CD8-positive, alpha-beta memory T cell (primary cell): ENCODE data around the gene DNAAF1. TPM values are rescaled to one million over a fixed set of nuclear protein-coding genes. Genes with fewer than 3 reads are reported as not detected.

Experiments
- CTCF ChIA-PET: fragments of 350-600 bp; sonication (Branson Sonifier 250); formaldehyde crosslinking; loops from one replicate; lab custom pipeline; 2021; ENCODE audit warnings: antibody characterized with exemption; lab: Charles Lee
- POLR2A ChIA-PET: fragments of 350-600 bp; sonication (Branson Sonifier 250); formaldehyde crosslinking; loops from one replicate; lab custom pipeline; 2021; ENCODE audit warnings: antibody characterized with exemption; lab: Charles Lee
- DNase-seq, 5 donors: peaks; one replicate each; pipeline versions ENCODE4 v3.0.0 to v3.0.0-alpha.2; 2020 to 2022; ENCODE audit warnings: mixed read lengths in 1 of 5
- H3K27ac ChIP-seq: one replicate; pipeline ENCODE4 v1.7.0; 2013; ENCODE audit warnings: low read depth, mild to moderate bottlenecking, low read length, moderate library complexity
- H3K27me3 ChIP-seq: 2 replicates; pipeline ENCODE4 v1.7.0; 2013; ENCODE audit warnings: low read length, mild to moderate bottlenecking; ENCODE audit not compliant: insufficient read depth, poor library complexity, severe bottlenecking
- H3K36me3 ChIP-seq: 2 replicates; pipeline ENCODE4 v1.7.0; 2013; ENCODE audit warnings: mild to moderate bottlenecking, low read length, moderate library complexity; ENCODE audit not compliant: insufficient read depth
- H3K4me1 ChIP-seq: 2 replicates; pipeline ENCODE4 v1.7.0; 2013; ENCODE audit warnings: mild to moderate bottlenecking, low read length, moderate library complexity; ENCODE audit not compliant: insufficient read depth
- H3K4me3 ChIP-seq: 2 replicates; pipeline ENCODE4 v1.7.0; 2013; ENCODE audit warnings: mild to moderate bottlenecking, low read length
- H3K9me3 ChIP-seq: 2 replicates; pipeline ENCODE4 v1.7.0; 2013; ENCODE audit warnings: mild to moderate bottlenecking, low read length
- H3K27ac Mint-ChIP-seq, 8 donors: one replicate each; pipeline ENCODE4 v1.8.0; 2020 to 2021; ENCODE audit warnings: mixed read lengths in 8 of 8, mild to moderate bottlenecking in 6 of 8, inconsistent platforms in 3 of 8, moderate library complexity in 3 of 8
- H3K27me3 Mint-ChIP-seq, 2 donors: one replicate each; pipeline ENCODE4 v1.8.0; 2020 to 2021; ENCODE audit warnings: mixed read lengths in 2 of 2, mild to moderate bottlenecking in 1 of 2, moderate library complexity in 1 of 2
- H3K36me3 Mint-ChIP-seq, 3 donors: one replicate each; pipeline ENCODE4 v1.8.0; 2020 to 2021; ENCODE audit warnings: mixed read lengths in 3 of 3, inconsistent platforms in 1 of 3, mild to moderate bottlenecking in 1 of 3
- H3K4me1 Mint-ChIP-seq, 3 donors: one replicate each; pipeline ENCODE4 v1.8.0; 2020 to 2021; ENCODE audit warnings: mixed read lengths in 3 of 3, inconsistent platforms in 1 of 3, mild to moderate bottlenecking in 1 of 3
- H3K4me3 Mint-ChIP-seq, 7 donors: one replicate each; pipeline ENCODE4 v1.8.0; 2020 to 2021; ENCODE audit warnings: mixed read lengths in 7 of 7, mild to moderate bottlenecking in 6 of 7, moderate library complexity in 4 of 7, inconsistent platforms in 2 of 7
- H3K9me3 Mint-ChIP-seq, 5 donors: one replicate each; pipeline ENCODE4 v1.8.0; 2020 to 2022; ENCODE audit warnings: mixed read lengths in 5 of 5, mild to moderate bottlenecking in 3 of 5, moderate library complexity in 2 of 5, inconsistent platforms in 1 of 5
- polyA plus RNA-seq: library from polyadenylated mRNA; unstranded; fragments of 300-500 nt; fragmentation: Illumina TruSeq; gene quantifications from one replicate; pipeline ENCODE4 v1.2.3, GENCODE V29; 2021
- total RNA-seq, 2 experiments: library from RNA; stranded (reverse); gene quantifications; one replicate each; pipeline ENCODE4 v1.2.3, GENCODE V29; 2021

The DNAAF1 gene
- total and polyA plus RNA-seq, 3 experiments from 2014 or later = 0.31 to 1.5 TPM; not detected in 1

DNA sequence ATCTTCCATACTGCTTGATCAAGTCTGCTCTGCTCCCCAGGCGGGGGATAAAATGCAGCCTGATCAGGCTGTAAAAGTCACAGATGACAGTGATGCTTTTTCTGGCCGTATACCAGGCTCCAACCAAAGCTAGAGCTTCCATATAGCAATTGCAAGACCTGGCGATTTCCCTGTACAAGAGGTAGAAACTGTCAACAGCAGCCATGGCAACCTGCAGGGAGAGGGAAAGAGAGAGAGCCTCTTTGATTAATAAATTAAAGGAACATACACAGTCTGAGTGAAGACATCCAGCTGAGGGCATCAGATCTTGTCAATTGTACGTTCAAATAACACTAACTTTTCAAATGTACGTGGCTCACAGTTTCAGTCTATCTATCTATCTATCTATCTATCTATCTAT lies 14.0 kb upstream of the DNAAF1 start:
- H3K27ac ChIP-seq = no peak overlapping the region
- DNase-seq = no peak
- Mint-ChIP-seq H3K36me3 (peaks cover 7 to 48% (median 11%) of the 10 kb centered on the region in 3 donors), H3K27ac (peak overlapping the region in 1 of 8 donors; percentile 84), H3K4me3 (no peak overlapping the region), H3K27me3 (peaks cover 0 to 1% of the 10 kb centered on the region in 2 donors), H3K4me1 (peaks cover 0 to 7% (median 2%) of the 10 kb centered on the region in 3 donors), H3K9me3 (no peaks in the 10 kb centered on the region)
- H3K36me3 ChIP-seq = peaks cover 6% of the 10 kb centered on the region
- H3K4me3 ChIP-seq = no peak overlapping the region
- H3K27me3 ChIP-seq = no peaks in the 10 kb centered on the region
- ChIA-PET CTCF (no interaction called here), POLR2A (no interaction called here)
- H3K9me3 ChIP-seq = no peaks in the 10 kb centered on the region
- no peaks in the 10 kb centered on the region for H3K4me1 ChIP-seq

DNA sequence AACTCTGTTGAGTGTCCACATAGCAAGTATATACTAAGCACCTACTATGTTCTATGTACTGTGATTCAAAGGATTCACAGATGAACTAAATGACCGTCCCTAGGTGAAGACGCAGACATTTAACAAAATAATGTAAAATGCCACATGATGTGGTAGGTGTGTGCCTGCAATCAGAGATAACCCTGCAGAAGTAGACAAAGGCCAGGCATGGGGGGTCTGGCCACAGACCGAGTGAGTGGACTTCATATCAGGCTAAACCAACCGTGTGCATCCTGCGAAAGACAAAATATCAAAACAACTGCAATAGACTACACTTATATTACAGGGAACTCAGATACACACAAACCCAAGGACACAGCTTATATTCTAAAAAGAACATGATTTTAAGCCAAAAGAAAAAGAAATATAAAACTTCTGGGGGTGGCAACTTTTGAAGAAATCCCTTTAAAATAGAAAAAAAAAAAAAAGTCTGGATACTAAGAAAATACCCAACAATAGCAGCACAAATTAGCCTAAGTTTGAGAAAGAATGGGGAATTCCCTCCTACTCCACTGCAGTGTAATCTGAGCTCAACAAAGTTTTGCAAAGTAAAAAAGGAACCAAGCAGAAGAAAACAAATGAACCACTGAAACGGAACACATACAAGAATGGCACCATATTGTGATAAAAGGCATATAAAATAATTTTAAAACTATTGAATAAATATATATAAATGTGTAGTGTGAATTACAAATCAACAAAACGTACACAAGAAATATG lies 12.4 kb upstream of the DNAAF1 start:
- Histone ChIP-seq H3K36me3 (peaks cover 6% of the 10 kb centered on the region), H3K4me1 (peaks cover 3% of the 10 kb centered on the region), H3K4me3 (no peak overlapping the region), H3K27ac (no peak overlapping the region), H3K27me3 (no peaks in the 10 kb centered on the region), H3K9me3 (no peaks in the 10 kb centered on the region)
- POLR2A ChIA-PET = no interaction called here
- H3K4me1 Mint-ChIP-seq = peaks cover 2 to 14% (median 5%) of the 10 kb centered on the region in 3 donors
- H3K36me3 Mint-ChIP-seq = peaks cover 3 to 38% (median 9%) of the 10 kb centered on the region in 3 donors
- no peaks in the 10 kb centered on the region for H3K9me3 Mint-ChIP-seq
- no peak overlapping the region for H3K27ac Mint-ChIP-seq
- no peak for DNase-seq
- no peak overlapping the region for H3K4me3 Mint-ChIP-seq
- CTCF ChIA-PET = interaction anchor here (1.6 kb wide), 1 partner anchor 16 kb away, joined by 11 read pairs; the partner anchor contains the start of gene MBTPS1
- peaks cover 0 to 1% of the 10 kb centered on the region in 2 donors for H3K27me3 Mint-ChIP-seq

DNA sequence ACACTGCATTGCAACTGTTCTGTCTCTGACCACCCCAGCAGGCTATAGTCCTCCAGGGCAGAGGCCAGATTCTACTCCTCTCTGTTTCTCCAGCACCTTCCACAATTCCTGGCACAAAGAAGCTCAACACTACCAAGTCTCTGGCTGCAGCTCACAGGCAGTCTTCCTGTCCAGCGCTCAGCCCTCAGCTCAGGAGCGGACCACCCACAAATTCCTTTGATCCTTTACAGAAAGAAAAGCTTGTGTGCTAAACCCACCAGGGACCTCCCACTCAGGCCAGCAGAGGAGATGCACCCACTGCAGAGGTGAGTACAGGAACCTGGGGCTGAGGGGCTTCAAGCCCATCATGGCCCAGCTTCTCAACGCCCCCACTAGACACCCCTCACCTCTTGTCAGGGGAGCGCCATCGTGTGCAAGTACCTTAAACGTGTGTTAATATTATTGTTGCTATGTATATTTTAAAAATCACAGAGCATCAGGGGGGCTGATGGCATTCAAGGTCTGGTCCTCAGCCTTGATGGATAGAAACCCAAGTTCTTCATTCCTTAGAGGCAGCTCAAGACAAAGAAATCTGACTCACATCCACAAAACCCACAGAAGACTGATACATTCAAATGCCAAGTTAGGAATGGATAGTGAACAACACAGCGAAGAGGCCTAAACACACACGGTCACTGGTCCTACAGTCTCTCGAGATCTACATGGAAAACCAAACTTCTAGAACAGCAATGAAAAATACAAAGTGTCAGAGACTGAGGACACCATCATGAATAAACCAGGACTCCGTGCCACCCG lies 8.6 kb upstream of the DNAAF1 start:
- H3K27ac Mint-ChIP-seq = no peak overlapping the region
- no peaks in the 10 kb centered on the region for H3K9me3 ChIP-seq
- no peak overlapping the region for H3K27ac ChIP-seq
- H3K9me3 Mint-ChIP-seq = no peaks in the 10 kb centered on the region
- POLR2A ChIA-PET = no interaction called here
- peaks cover 16 to 37% (median 24%) of the 10 kb centered on the region in 3 donors for H3K4me1 Mint-ChIP-seq
- CTCF ChIA-PET = interaction anchor here (1.0 kb wide), 2 partner anchors 20 to 51 kb away, joined by 3 read pairs; partner anchors contain the start of genes MBTPS1 and TAF1C
- H3K4me1 ChIP-seq = peaks cover 8% of the 10 kb centered on the region
- no peaks in the 10 kb centered on the region for H3K27me3 Mint-ChIP-seq
- no peaks in the 10 kb centered on the region for H3K36me3 ChIP-seq
- H3K4me3 ChIP-seq = no peak overlapping the region
- H3K4me3 Mint-ChIP-seq = peak overlapping the region in 1 of 7 donors; percentile 40
- no peaks in the 10 kb centered on the region for H3K27me3 ChIP-seq
- peaks cover 0 to 11% (median 2%) of the 10 kb centered on the region in 3 donors for H3K36me3 Mint-ChIP-seq
- DNase-seq = no peak

DNA sequence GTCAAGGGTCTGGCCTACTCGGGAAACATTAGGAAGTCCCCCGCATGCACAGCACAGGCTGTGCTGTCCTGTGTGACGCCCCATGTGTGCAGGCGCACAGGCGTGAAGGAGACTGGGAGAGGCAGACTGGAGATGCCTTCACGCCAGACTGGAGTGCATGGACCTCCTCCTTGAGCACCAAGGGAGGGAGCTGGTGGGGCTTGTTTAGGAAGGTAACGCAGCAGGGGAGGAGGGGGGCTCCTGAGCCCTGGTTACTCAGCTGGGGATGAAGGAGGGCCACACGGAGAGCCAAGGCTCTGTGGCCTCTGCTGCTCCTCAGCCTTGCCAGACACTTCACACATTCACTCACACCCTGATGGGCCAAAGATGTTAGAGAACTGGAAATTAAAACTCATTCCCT lies 7.8 kb upstream of the DNAAF1 start:
- POLR2A ChIA-PET = no interaction called here
- Mint-ChIP-seq H3K27ac (no peak overlapping the region), H3K4me1 (peaks cover 20 to 39% (median 31%) of the 10 kb centered on the region in 3 donors), H3K4me3 (no peak overlapping the region), H3K9me3 (no peaks in the 10 kb centered on the region), H3K27me3 (no peaks in the 10 kb centered on the region), H3K36me3 (peaks cover 0 to 9% (median 2%) of the 10 kb centered on the region in 3 donors)
- peak overlapping the region; percentile 69 for H3K27ac ChIP-seq
- no peak for DNase-seq
- H3K27me3 ChIP-seq = no peaks in the 10 kb centered on the region
- no peaks in the 10 kb centered on the region for H3K9me3 ChIP-seq
- CTCF ChIA-PET = interaction anchor here (1.3 to 2.7 kb wide), 2 partner anchors 21 to 71 kb away, joined by 3 to 12 read pairs; partner anchors contain the start of gene MBTPS1
- H3K4me1 ChIP-seq = peaks cover 8% of the 10 kb centered on the region
- H3K4me3 ChIP-seq = no peak overlapping the region
- H3K36me3 ChIP-seq = no peaks in the 10 kb centered on the region

- Mint-ChIP-seq H3K4me1 (peaks cover 20 to 39% (median 34%) of the 10 kb centered on the region in 3 donors), H3K4me3 (no peak overlapping the region), H3K36me3 (peaks cover 0 to 5% (median 2%) of the 10 kb centered on the region in 3 donors), H3K27me3 (no peaks in the 10 kb centered on the region), H3K9me3 (no peaks in the 10 kb centered on the region), H3K27ac (no peak overlapping the region)
- Histone ChIP-seq H3K36me3 (no peaks in the 10 kb centered on the region), H3K9me3 (no peaks in the 10 kb centered on the region), H3K4me3 (no peak overlapping the region), H3K27ac (peak overlapping the region; percentile 69), H3K27me3 (no peaks in the 10 kb centered on the region), H3K4me1 (peaks cover 8% of the 10 kb centered on the region)
- POLR2A ChIA-PET = no interaction called here
- CTCF ChIA-PET = interaction anchor here (1.3 to 2.7 kb wide), 2 partner anchors 21 to 72 kb away, joined by 3 to 12 read pairs; partner anchors contain the start of gene MBTPS1
- no peak for DNase-seq
These were observed 7.2 kb upstream of the DNAAF1 start for GRCh38 chr16:84137769-84138357.

GRCh38 chr16:84138500-84138823 lies 6.6 kb upstream of the DNAAF1 start:
- H3K9me3 ChIP-seq = no peaks in the 10 kb centered on the region
- Mint-ChIP-seq H3K27ac (peak overlapping the region in 3 of 8 donors; percentile 16 to 71 (median 42)), H3K36me3 (peaks cover 0 to 5% (median 2%) of the 10 kb centered on the region in 3 donors), H3K4me3 (peak overlapping the region in 2 of 7 donors; percentile 30 to 35), H3K4me1 (peaks cover 22 to 44% (median 40%) of the 10 kb centered on the region in 3 donors), H3K9me3 (no peaks in the 10 kb centered on the region), H3K27me3 (no peaks in the 10 kb centered on the region)
- peaks cover 11% of the 10 kb centered on the region for H3K4me1 ChIP-seq
- no peak overlapping the region for H3K4me3 ChIP-seq
- DNase-seq = no peak
- ChIA-PET POLR2A (no interaction called here), CTCF (interaction anchor here (1.3 to 2.7 kb wide), 2 partner anchors 22 to 72 kb away, joined by 3 to 12 read pairs; partner anchors contain the start of gene MBTPS1)
- no peaks in the 10 kb centered on the region for H3K27me3 ChIP-seq
- no peaks in the 10 kb centered on the region for H3K36me3 ChIP-seq
- H3K27ac ChIP-seq = peak overlapping the region; percentile 69

GRCh38 chr16:84138824-84139627 lies 6.1 kb upstream of the DNAAF1 start:
- peak overlapping the region; percentile 69 for H3K27ac ChIP-seq

More at GRCh38 chr16:84138824-84139627, 6.1 kb upstream of the DNAAF1 start:
- Mint-ChIP-seq H3K36me3 (peaks cover 0 to 3% (median 2%) of the 10 kb centered on the region in 3 donors), H3K9me3 (no peaks in the 10 kb centered on the region), H3K4me1 (peaks cover 25 to 47% (median 43%) of the 10 kb centered on the region in 3 donors), H3K27ac (peak overlapping the region in 5 of 8 donors; percentile 11 to 91 (median 38)), H3K27me3 (no peaks in the 10 kb centered on the region), H3K4me3 (peak overlapping the region in 3 of 7 donors; percentile 7 to 35 (median 30))
- CTCF ChIA-PET = interaction anchor here (2.7 kb wide), 1 partner anchor 23 kb away, joined by 12 read pairs; the partner anchor contains the start of gene MBTPS1
- Histone ChIP-seq H3K27me3 (no peaks in the 10 kb centered on the region), H3K36me3 (no peaks in the 10 kb centered on the region), H3K4me1 (peaks cover 17% of the 10 kb centered on the region), H3K9me3 (no peaks in the 10 kb centered on the region), H3K4me3 (no peak overlapping the region)
- peak in 2 of 5 donors; percentile 10 to 15 for DNase-seq
- POLR2A ChIA-PET = no interaction called here
